ENCODE results near the gene CACFD1. TPM values are rescaled to one million over a fixed set of nuclear protein-coding genes. Genes with fewer than 3 reads are reported as not detected.

The CACFD1 gene
- total and polyA plus RNA-seq, 2 of the 13 experiments (the other 11 are each of a cell fraction or from before 2014, with no cell fraction given) = 13.8 to 14.6 TPM

DNA sequence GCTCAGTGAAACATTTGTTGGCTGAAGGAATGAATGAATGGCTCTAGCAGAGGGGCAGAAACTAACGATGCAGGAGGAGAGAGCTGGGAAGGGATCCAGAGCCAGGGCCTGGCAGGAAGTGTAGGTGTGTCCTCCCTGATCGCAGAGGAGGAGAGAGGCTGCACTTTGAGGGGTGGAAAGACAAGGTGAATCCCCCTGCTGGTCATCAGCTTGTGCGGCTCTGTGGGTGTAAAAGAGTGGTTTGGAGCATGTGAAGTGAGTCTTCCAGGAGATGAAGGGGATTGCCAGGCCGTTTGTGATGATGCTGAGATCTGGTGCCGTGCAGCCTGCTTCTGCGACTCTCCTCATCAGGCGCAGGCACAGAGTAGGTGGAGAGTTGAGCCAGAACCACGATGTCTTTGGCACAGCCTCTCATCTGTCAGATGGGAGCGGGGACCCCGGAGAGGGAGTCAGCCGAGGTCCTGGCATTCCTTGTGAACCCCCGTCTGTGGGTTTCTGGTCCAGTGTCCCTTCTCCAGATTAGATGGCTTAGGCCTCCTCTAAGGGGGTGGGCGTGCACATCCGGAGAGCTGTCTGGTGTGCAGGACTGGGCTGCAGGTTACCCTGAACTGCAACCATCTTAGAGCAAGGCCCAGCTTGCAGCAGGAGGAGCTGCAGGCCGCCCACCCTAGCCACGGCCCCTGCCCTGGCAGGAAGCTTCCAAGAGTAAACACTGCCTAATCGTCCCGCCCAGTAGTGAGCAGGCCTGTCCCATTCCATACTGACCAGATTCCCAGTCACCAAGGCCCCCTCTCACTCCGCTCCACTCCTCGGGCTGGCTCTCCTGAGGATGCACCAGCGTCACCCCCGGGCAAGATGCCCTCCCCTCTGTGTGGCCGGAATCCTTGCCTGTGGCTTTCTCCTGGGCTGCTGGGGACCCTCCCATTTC, 37.9 kb upstream of the CACFD1 start, which contains the start of gene ADAMTS13 (continued):
- TF ChIP-seq AKAP8 (CRISPR knock-in tag; IDR thresholded peaks at IDR 0.05) (0 out of 2 replicates have a peak, but pooled peaks have one; percentile 7), NFE2L1 (CRISPR knock-in tag; IDR thresholded peaks at IDR 0.05; ENCODE audit: borderline replicate concordance) (no peak), YY1 (IDR thresholded peaks at IDR 0.05; ENCODE audit: insufficient read depth, insufficient replicate concordance, low read depth, low read length) (no peak), RBM39 (IDR thresholded peaks at IDR 0.05; ENCODE audit: low read depth, low read length, poor library complexity, severe bottlenecking) (no peak), SALL2 (CRISPR knock-in tag; IDR thresholded peaks at IDR 0.05) (no peak), ZNF17 (CRISPR knock-in tag; IDR thresholded peaks at IDR 0.05) (no peak), CENPT (CRISPR knock-in tag; IDR thresholded peaks at IDR 0.05; ENCODE audit: low read depth) (no peak), NPAS2 (CRISPR knock-in tag; IDR thresholded peaks at IDR 0.05; ENCODE audit: borderline replicate concordance) (no peak), SUZ12 (IDR thresholded peaks at IDR 0.05; ENCODE audit: low read depth, low read length) (no peak), ZNF501 (CRISPR knock-in tag; IDR thresholded peaks at IDR 0.05) (0 out of 2 replicates have a peak, but pooled peaks have one; percentile 31), MXI1 (IDR thresholded peaks at IDR 0.05; ENCODE audit: borderline replicate concordance, low read depth, low read length) (no peak), SP5 (CRISPR knock-in tag; IDR thresholded peaks at IDR 0.05; ENCODE audit: borderline replicate concordance, low read depth) (no peak; the same call in 1 of the 2 replicates), XBP1 (CRISPR knock-in tag; IDR thresholded peaks at IDR 0.05) (no peak), ZBTB7A (CRISPR knock-in tag; IDR thresholded peaks at IDR 0.05) (0 out of 2 replicates have a peak, but pooled peaks have one; percentile 51), ZSCAN30 (CRISPR knock-in tag; IDR thresholded peaks at IDR 0.05) (no peak), SALL1 (CRISPR knock-in tag; IDR thresholded peaks at IDR 0.05) (0 out of 2 replicates have a peak, but pooled peaks have one; percentile 1), NKX3-1 (CRISPR knock-in tag; IDR thresholded peaks at IDR 0.05) (0 out of 2 replicates have a peak, but pooled peaks have one; percentile 17), STAG1 (CRISPR knock-in tag; IDR thresholded peaks at IDR 0.05) (peak; percentile 3; the same call in 1 of the 2 replicates), SMC3 (IDR thresholded peaks at IDR 0.05; ENCODE audit: low read length) (peak; percentile 27; the same call in 1 of the 2 replicates), ZNF205 (CRISPR knock-in tag; IDR thresholded peaks at IDR 0.05) (no peak), ZNF383 (CRISPR knock-in tag; IDR thresholded peaks at IDR 0.05; ENCODE audit: borderline replicate concordance) (no peak), ZNF749 (CRISPR knock-in tag; IDR thresholded peaks at IDR 0.05; ENCODE audit: borderline replicate concordance) (no peak), ZNF282 (IDR thresholded peaks at IDR 0.05; ENCODE audit: partially characterized antibody) (no peak), ZSCAN31 (CRISPR knock-in tag; IDR thresholded peaks at IDR 0.05; ENCODE audit: low read depth) (0 out of 2 replicates have a peak, but pooled peaks have one; percentile 37)
- TF ChIP-seq, protein P1, sequence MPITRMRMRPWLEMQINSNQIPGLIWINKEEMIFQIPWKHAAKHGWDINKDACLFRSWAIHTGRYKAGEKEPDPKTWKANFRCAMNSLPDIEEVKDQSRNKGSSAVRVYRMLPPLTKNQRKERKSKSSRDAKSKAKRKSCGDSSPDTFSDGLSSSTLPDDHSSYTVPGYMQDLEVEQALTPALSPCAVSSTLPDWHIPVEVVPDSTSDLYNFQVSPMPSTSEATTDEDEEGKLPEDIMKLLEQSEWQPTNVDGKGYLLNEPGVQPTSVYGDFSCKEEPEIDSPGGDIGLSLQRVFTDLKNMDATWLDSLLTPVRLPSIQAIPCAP (CRISPR knock-in tag; IDR thresholded peaks at IDR 0.05; ENCODE audit: low read depth) = no peak
- TF ChIP-seq, protein P2, sequence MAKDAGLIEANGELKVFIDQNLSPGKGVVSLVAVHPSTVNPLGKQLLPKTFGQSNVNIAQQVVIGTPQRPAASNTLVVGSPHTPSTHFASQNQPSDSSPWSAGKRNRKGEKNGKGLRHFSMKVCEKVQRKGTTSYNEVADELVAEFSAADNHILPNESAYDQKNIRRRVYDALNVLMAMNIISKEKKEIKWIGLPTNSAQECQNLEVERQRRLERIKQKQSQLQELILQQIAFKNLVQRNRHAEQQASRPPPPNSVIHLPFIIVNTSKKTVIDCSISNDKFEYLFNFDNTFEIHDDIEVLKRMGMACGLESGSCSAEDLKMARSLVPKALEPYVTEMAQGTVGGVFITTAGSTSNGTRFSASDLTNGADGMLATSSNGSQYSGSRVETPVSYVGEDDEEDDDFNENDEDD (CRISPR knock-in tag; IDR thresholded peaks at IDR 0.05; ENCODE audit: borderline replicate concordance) = no peak

All from HepG2 (cell line).